GM12878 (cell line): ENCODE results near the gene PPM1E. TPM values are rescaled to one million over a fixed set of nuclear protein-coding genes. Genes with fewer than 3 reads are reported as not detected.

ENCODE experiments used
- ATAC-seq: fragments of 200-7000 bp; cut with Tn5 transposase; 3 replicates; pipeline ENCODE4 v1.9.1; 2020; ENCODE audit warnings: mild to moderate bottlenecking, moderate library complexity
- BruUV-seq: library from RNA; stranded (reverse); fragments of 400-500 nt; replicated peaks from 2 replicates; lab custom pipeline; 2021; lab: Mats Ljungman, UMichigan
- CTCF ChIA-PET: fragments of 300-600 bp; sonication (Branson Sonifier 250); formaldehyde crosslinking; extraction: SDS; loops from one replicate; lab custom pipeline; 2021; ENCODE audit warnings: inconsistent platforms; lab: Yijun Ruan, JAX
- POLR2A ChIA-PET: fragments of 350-600 bp; formaldehyde crosslinking; extraction: SDS; loops from one replicate; lab custom pipeline; 2021; ENCODE audit warnings: inconsistent platforms; lab: Charles Lee
- RAD21 ChIA-PET: fragments of 300-600 bp; sonication (Branson Sonifier 250); formaldehyde crosslinking; loops from one replicate; lab custom pipeline; 2023; ENCODE audit warnings: antibody characterized with exemption; ENCODE audit not compliant: unreplicated experiment; lab: Charles Lee
- SMC1A ChIA-PET: fragments of 300-600 bp; sonication (Branson Sonifier 250); formaldehyde crosslinking; loops from one replicate; lab custom pipeline; 2023; ENCODE audit not compliant: unreplicated experiment, uncharacterized antibody; lab: Charles Lee
- DNase-seq: peaks from one replicate; pipeline ENCODE4 v3.0.0-alpha.2; 2011; ENCODE audit warnings: low read depth, low spot score
- FAIRE-seq: peaks from 3 replicates; lab custom pipeline; 2011; peaks lifted over from hg19 to GRCh38; lab: Jason Lieb, UNC
- H2AFZ ChIP-seq: 2 replicates; pipeline ENCODE4 v1.6.0; 2011; ENCODE audit warnings: low read depth, low read length, control low read depth; ENCODE audit not compliant: control insufficient read depth
- H3K27ac ChIP-seq: 2 replicates; pipeline ENCODE4 v1.5.1; 2011; ENCODE audit warnings: control low read depth; ENCODE audit not compliant: control insufficient read depth, insufficient read depth
- H3K27me3 ChIP-seq, 2 experiments: replicated peaks in 1 of 2; 2 replicates each; pipeline versions ENCODE4 v1.6.0 to v1.6.1; 2011; ENCODE audit warnings: low read length in 1 of 2; ENCODE audit not compliant: control insufficient read depth in 2 of 2, insufficient read depth in 2 of 2
- H3K36me3 ChIP-seq, 2 experiments: 2 replicates each; pipeline ENCODE4 v1.5.1; 2011; ENCODE audit warnings: low read length in 1 of 2; ENCODE audit not compliant: control insufficient read depth in 2 of 2, insufficient read depth in 2 of 2
- H3K4me1 ChIP-seq: 2 replicates; pipeline ENCODE4 v1.6.1; 2011; ENCODE audit warnings: mild to moderate bottlenecking, low read length, moderate library complexity, mixed read lengths; ENCODE audit not compliant: control insufficient read depth, insufficient read depth
- H3K4me2 ChIP-seq: 2 replicates; pipeline ENCODE4 v1.6.0; 2011; ENCODE audit warnings: control low read depth; ENCODE audit not compliant: control insufficient read depth, insufficient read depth
- H3K4me3 ChIP-seq: fragments of 200-600 bp; sonication (generic); 2 replicates; pipeline ENCODE4 v1.5.1; 2016
- H3K79me2 ChIP-seq: 2 replicates; pipeline ENCODE4 v1.6.0; 2011; ENCODE audit warnings: low read length; ENCODE audit not compliant: control insufficient read depth, insufficient read depth
- H3K9ac ChIP-seq: 2 replicates; pipeline ENCODE4 v1.8.0; 2011; ENCODE audit warnings: low read length, control low read depth, mixed read lengths; ENCODE audit not compliant: control insufficient read depth, insufficient read depth
- H3K9me3 ChIP-seq: replicated peaks from 3 replicates; pipeline ENCODE4 v1.5.1; 2011; ENCODE audit warnings: mild to moderate bottlenecking, low read length; ENCODE audit not compliant: control insufficient read depth, insufficient read depth
- H4K20me1 ChIP-seq: 2 replicates; pipeline ENCODE4 v1.6.0; 2011; ENCODE audit not compliant: control insufficient read depth, insufficient read depth
- CBFB ChIP-seq: IDR thresholded peaks from 2 replicates; pipeline ENCODE4 v1.6.1; 2016; ENCODE audit warnings: antibody characterized with exemption, low read depth
- CHD1 ChIP-seq: IDR thresholded peaks from 2 replicates; pipeline ENCODE4 v1.6.1; 2012; ENCODE audit warnings: low read depth, low read length, improper control_type of control experiment
- CHD2 ChIP-seq: IDR thresholded peaks from 2 replicates; pipeline ENCODE4 v1.6.1; 2011; ENCODE audit warnings: low read depth, low read length, improper control_type of control experiment, borderline replicate concordance
- CREM ChIP-seq: IDR thresholded peaks from 2 replicates; pipeline ENCODE4 v1.6.1; 2014; ENCODE audit warnings: antibody characterized with exemption, low read depth
- POU2F2 ChIP-seq: IDR thresholded peaks from 3 replicates; pipeline ENCODE4 v1.6.1; 2011; ENCODE audit warnings: low read depth, mild to moderate bottlenecking, low read length, borderline replicate concordance
- PRDM15 ChIP-seq: fragments of 450-650 bp; formaldehyde crosslinking; IDR thresholded peaks from 2 replicates; pipeline ENCODE4 v1.4.0; 2020; ENCODE audit warnings: mild to moderate bottlenecking, moderate library complexity
- RELA ChIP-seq: fragments of 450-650 bp; IDR thresholded peaks from 2 replicates; pipeline ENCODE4 v1.8.0; 2014; ENCODE audit warnings: borderline replicate concordance; ENCODE audit not compliant: partially characterized antibody
- SP1 ChIP-seq: IDR thresholded peaks from one replicate; pipeline ENCODE4 v1.6.1; 2011; ENCODE audit warnings: low read depth, low read length
- SRF ChIP-seq, 2 experiments: IDR thresholded peaks; 2 replicates each; pipeline ENCODE4 v1.6.1; 2011; ENCODE audit warnings: low read depth in 2 of 2, low read length in 2 of 2, mild to moderate bottlenecking in 1 of 2, moderate library complexity in 1 of 2
- SUZ12 ChIP-seq: fragments of 200-600 bp; sonication (generic); IDR thresholded peaks from one replicate; pipeline ENCODE4 v1.6.1; 2018; ENCODE audit warnings: antibody characterized with exemption, mild to moderate bottlenecking; ENCODE audit not compliant: unreplicated experiment
- ZNF207 ChIP-seq: fragments of 450-650 bp; IDR thresholded peaks from 2 replicates; pipeline ENCODE4 v1.6.1; 2014; ENCODE audit warnings: antibody characterized with exemption, mild to moderate bottlenecking, borderline replicate concordance
- ZNF687 ChIP-seq: fragments of 450-650 bp; IDR thresholded peaks from 2 replicates; pipeline ENCODE4 v1.6.1; 2017; ENCODE audit warnings: mild to moderate bottlenecking, moderate library complexity
- WGBS: methylation state at CpG from one replicate; pipeline ENCODE4 v1.1.6; 2016; ENCODE audit warnings: low lambda C conversion rate; ENCODE audit not compliant: insufficient replicate concordance, insufficient coverage; ENCODE audit errors: missing lambda C conversion rate; 5-methylcytosine and 5-hydroxymethylcytosine counted together
- in situ Hi-C: fragments of 300-500 bp; cut with MboI; formaldehyde crosslinking; loops from 9 replicates; pipeline ENCODE4 v1.14.3; 2018; ENCODE audit warnings: mixed read lengths
- intact Hi-C: fragments of 100-400 bp; cut with micrococcal nuclease; formaldehyde crosslinking; loops from one replicate; pipeline ENCODE4 v1.14.2; 2022; ENCODE audit not compliant: unreplicated experiment
- polyA plus RNA-seq, 11 experiments: library from polyadenylated mRNA; depleted of rRNA in 4 of 11; unstranded in 6 of 11; stranded (reverse) in 5 of 11; fragments of >200 nt; fragmentation: Nextera tagmentation in 4 of 11; fragmentation: Illumina TruSeq in 1 of 11; extraction: Ambion mirVana in 4 of 11; extraction: Trizol in 1 of 11; gene quantifications; 1 replicate in 1 of 11; 2 replicates in 10 of 11; pipeline versions ENCODE4 v1.2.1 to v1.2.3, GENCODE V29; 2011 to 2016; ENCODE audit warnings: inconsistent platforms in 2 of 11, missing spikeins in 2 of 11, low read depth in 1 of 11
- total RNA-seq, 4 experiments: library from RNA; depleted of rRNA in 3 of 4; stranded (reverse); fragments of >200 nt in 3 of 4; fragmentation: Illumina TruSeq in 1 of 4; extraction: Trizol in 1 of 4; gene quantifications; 2 replicates each; pipeline versions ENCODE4 v1.2.1 to v1.2.3, GENCODE V29; 2013 to 2021

The PPM1E gene
- total and polyA plus RNA-seq, 10 of the 15 experiments (the other 5 are each of a cell fraction or from before 2014, with no cell fraction given) = 0.07 to 0.28 (median 0.16) TPM

- no peaks in the 10 kb centered on the region for H4K20me1 ChIP-seq
- no peak overlapping the region for H3K27ac ChIP-seq
- intact Hi-C loops = no loop called here
- ChIA-PET SMC1A (interaction anchor here (1.2 kb wide), 1 partner anchor 11 kb away, joined by 3 read pairs; no protein-coding TSS in a partner anchor), RAD21 (no interaction called here), POLR2A (no interaction called here)
- no TSS peak for BruUV-seq
- H3K27me3 ChIP-seq = no peaks in the 10 kb centered on the region
- no peaks in the 10 kb centered on the region for H3K36me3 ChIP-seq
- DNase-seq = no peak
- in situ Hi-C loops = no loop called here
- no peaks in the 10 kb centered on the region for H3K9me3 ChIP-seq
- H2AFZ ChIP-seq = no peak overlapping the region
- FAIRE-seq = no peak
- WGBS = 86% methylated on average over 6 of the region's 6 CpGs
- no peak for TF ChIP-seq RELA
- TF ChIP-seq SP1 = no peak
- no peak for TF ChIP-seq ZNF687
- no peak for TF ChIP-seq PRDM15 (CRISPR knock-in tag)
- no peak for TF ChIP-seq SUZ12
- no peak for TF ChIP-seq CHD2
- no peak for TF ChIP-seq POU2F2
- TF ChIP-seq CBFB = no peak
- TF ChIP-seq CREM = no peak
- TF ChIP-seq ZNF207 = no peak
- no peak for TF ChIP-seq CHD1
- TF ChIP-seq SRF (IDR thresholded peaks at IDR 0.05; ENCODE audit: low read depth in 2 of 2, low read length in 2 of 2) = no peak
- TF ChIP-seq, all 136 proteins: peak for 0
- H3K4me2 ChIP-seq = no peak overlapping the region
- CTCF ChIA-PET = no interaction called here
- H3K79me2 ChIP-seq = no peaks in the 10 kb centered on the region
- ATAC-seq = no peak
- 0 out of 2 replicates have a peak, but pooled peaks cover 3% of the 10 kb centered on the region for H3K4me1 ChIP-seq
- no peak overlapping the region for H3K4me3 ChIP-seq
- no peak overlapping the region for H3K9ac ChIP-seq
These were observed 229.7 kb downstream of the PPM1E start for GRCh38 chr17:58985367-58985766.
